RPMI7951 (cell line): ENCODE measurements around the gene POLD1. TPM values are rescaled to one million over a fixed set of nuclear protein-coding genes. Genes with fewer than 3 reads are reported as not detected.
"Not testable (repeated sequence)": the region's sequence is repeated elsewhere in the genome, so short reads cannot be mapped to it uniquely, and the experiment has no call there.

Experiments
- DNase-seq: peaks from one replicate; pipeline ENCODE4 v3.0.0-alpha.2; 2012; ENCODE audit warnings: low read depth
- total RNA-seq: library from RNA; depleted of rRNA; stranded (reverse); fragments of >200 nt; shearing (Covaris generic); gene quantifications from 2 replicates; pipeline ENCODE4 v1.2.3, GENCODE V29; 2014; rRNA removed

The POLD1 gene
- 38.6 and 42.7 TPM in 2 replicates for total RNA-seq

DNA sequence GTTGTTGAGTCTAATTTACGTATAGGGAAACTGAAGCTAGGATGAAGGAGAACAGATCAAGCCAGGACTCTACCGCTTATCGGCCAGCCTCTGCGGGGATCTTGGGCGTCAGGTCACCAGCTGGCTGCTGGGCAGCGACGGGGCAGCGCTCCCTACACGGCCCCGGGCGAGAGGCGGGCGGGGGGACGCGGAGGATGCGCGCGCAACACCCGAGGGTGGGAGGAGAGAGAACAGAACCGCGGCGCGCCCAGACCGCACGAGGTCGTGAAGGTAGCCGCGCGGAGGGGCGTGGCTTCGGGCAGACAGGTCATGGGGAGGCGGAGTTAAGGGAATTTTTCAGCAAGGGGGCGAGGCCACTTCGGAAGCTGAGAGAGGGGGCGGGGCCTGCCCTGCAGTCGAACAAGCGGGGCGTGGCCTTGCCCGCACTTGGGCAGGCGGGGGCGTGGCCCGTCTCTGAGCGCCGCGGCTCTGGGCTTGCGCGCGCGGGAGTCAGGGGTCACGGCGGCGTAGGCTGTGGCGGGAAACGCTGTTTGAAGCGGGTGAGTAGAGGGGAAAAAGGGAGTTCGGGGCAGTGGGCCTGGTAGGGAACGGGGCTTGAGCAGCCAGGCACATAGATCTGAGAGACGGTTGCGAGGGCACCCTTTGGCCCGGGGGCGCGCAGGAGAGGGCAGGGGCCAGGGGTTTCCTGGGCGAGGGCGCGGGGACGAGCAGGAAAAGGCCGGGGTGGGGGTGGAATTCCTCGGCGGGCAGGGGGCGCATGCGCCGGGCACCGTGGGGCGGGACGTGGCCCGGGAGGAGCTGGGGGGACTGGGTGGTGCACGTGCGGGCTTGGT, at the start of gene POLD1:
Gene POLD1 (plus strand): TSS at position 496 of the 833 bp plus-strand sequence. CDS start 14,505 bp downstream, outside the sequence.
- DNase-seq: peak; percentile 94

DNA sequence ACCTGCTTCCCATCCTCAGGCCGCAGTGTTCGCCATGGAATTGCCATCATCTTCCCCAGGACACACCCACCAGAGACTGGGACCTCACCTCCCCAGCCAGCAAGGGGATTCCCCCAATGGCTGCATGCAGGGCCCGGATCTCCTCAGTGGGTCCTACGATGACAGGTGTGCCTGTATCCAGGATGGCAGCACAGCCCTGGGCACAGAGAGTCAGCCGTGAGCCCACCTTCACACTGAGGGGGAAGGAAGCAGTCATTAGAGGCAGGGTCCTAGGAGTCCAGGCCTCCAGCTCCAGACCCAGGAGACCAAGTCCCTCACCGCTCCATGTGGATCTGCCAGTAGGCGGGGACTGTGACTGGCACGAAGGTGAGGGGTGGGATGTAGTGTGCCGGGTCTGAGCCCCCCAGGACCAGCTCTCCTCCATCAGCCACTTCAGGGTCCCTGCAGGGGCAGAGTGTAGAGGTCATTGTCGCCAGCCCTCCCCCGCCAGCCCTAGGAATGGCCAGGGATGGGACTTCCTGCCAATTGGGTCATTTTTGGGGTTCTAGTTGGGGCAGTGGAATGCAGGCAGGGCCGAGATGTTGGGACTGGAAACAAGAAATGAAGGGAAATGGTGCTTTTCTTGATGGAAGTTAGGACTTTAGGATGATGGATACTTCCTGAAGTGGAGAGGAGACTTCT, 49.3 kb upstream of the POLD1 start:
- no peak for DNase-seq

DNA sequence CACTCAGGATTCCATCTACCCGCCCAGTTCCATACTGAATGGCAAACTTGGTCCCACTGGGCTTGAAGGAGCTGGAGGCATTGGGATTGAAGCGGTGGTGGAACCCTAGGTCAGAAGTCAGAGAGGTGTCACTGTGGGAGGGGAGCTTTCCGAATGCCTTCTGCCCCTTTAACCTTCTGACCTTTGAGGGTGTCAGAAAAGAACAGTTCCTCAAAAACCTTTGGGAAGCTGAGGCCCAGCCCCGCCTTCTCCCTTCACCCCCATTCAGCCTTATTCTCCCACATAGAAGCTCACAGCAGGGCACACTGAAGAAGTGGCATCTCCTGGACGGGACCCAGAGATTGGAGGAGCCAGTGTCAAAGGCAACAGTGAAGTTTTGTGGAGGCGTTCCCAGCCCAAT, 47.1 kb upstream of the POLD1 start:
- not testable (repeated sequence) for DNase-seq

- no peak for DNase-seq
Measured at GRCh38 chr19:50340331-50340730, 43.8 kb upstream of the POLD1 start.

GRCh38 chr19:50341091-50341564, 43.0 kb upstream of the POLD1 start:
- DNase-seq: no peak

DNA sequence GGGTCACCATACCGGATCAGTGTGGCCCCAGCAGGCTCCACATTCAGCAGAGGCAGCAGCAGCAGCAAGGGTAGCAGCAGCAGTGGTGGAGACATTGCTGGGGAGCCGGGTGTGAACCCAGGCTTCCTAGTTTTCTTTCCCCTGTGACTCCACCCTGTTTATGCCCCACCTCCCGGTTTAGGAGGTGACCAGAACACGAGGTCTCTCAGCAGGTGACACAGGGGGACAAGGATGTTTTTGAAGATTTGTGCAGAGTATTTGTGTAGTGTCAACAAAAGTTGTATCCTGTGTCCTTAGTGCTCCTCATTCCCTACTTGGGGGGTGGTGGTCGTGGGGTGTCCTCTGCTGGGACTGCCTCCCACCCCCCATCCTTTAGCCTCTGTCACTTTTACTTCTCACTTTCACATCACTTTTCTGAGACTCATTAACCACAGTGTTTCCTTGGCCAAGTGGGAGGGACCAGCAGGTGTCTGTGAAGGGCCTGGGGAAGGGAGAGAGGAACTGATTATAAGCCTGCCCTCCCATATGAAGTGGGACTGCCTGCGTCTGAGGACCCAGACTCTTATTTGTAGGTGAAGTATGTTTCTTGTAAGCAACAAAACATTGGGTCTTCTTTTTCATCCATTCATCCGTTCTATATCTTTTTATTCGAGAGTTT, 39.4 kb upstream of the POLD1 start:
- no peak for DNase-seq

DNA sequence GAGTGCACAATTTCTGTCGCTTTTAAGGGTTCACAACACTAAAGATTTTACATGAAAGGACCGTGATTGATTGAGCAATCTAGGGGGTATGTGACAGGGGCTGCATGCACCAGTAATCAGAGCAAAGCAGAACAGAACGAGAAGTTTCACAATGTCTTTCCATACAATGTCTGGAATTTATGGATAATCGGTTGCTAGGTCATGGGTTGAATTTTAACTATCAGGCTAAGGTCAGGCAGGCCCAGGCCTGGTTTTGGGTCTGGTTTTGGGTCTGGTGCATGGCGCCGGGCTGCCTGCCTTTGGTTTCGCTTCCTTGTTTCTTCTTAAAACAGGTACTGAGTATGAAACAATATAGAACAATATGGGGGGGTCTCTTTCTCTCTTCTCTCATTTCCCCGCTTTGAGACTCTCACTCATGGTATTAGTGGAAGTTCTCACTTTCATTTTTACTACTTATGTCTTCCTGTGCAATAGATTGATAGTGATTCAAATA, 37.0 kb upstream of the POLD1 start:
- DNase-seq: not testable (repeated sequence)

GRCh38 chr19:50349277-50350057, 34.7 kb upstream of the POLD1 start:
- DNase-seq: no peak

- no peak for DNase-seq
Measured at GRCh38 chr19:50352242-50352641, 31.9 kb upstream of the POLD1 start.

DNA sequence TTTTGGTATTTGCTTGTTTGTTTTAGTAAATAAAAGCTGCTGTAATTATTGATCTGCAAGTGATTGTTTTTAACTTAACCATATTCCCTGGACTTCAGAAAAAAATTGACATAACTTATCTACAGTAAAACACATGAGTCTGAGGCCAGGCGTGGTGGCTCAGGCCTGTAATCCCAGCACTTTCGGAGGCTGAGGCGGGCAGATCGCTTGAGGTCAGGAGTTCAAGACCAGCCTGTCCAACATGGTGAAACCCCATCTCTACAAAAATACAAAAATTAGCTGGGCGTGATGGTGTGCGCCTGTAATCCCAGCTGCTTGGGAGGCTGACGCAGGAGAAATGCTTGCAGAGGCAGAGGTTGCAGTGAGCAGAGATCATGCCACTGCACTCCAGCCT, 30.7 kb upstream of the POLD1 start:
- DNase-seq: not testable (repeated sequence)

GRCh38 chr19:50356691-50357177, 27.4 kb upstream of the POLD1 start:
- DNase-seq: no peak

DNA sequence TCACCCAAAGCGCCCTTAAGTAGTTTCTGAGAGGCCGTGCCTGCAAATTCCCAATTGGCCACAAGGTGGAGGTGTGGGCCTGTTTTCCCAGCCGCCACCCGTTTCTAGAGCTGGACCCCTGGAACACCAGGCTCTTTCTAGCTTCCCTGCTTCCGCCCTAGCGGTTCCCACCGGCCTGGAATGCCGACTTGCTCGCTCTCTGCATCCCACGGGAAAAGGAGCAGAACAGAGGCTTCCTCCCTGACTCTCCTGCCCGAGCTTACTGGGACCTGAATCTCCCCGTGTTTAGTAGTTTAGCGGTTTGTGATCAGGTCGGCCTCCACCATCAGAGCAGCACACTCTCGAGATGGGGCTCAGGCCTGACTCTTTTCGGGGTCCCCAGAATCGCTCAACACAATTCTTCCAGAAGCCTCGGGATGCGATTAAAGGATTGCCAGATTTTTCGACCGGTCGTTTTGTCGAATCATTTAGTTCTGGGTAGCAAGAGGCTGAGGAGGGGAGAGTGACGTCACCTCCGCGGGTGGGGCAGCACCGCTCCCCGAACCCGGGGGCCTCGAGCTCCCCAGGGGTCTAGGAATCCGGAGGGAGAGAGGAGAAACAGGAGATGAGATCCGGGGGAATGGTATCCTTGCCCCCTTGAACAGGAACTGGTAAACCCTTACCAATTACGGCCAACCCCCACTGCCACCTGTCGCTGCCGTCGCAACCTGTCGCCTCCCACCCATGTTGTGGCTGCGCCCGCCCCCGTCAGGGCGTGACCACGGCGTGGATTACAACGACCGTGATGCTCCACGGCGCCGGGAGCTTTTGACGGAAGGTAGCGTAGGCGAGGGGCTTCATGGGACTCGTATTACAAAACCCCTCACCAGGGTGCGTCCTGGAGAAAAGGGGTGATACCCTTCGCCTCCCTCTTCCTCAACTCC, 26.7 kb upstream of the POLD1 start:
- peak; percentile 66 for DNase-seq

- DNase-seq: peak; percentile 50
Measured at GRCh38 chr19:50358483-50359327, 25.4 kb upstream of the POLD1 start.

DNA sequence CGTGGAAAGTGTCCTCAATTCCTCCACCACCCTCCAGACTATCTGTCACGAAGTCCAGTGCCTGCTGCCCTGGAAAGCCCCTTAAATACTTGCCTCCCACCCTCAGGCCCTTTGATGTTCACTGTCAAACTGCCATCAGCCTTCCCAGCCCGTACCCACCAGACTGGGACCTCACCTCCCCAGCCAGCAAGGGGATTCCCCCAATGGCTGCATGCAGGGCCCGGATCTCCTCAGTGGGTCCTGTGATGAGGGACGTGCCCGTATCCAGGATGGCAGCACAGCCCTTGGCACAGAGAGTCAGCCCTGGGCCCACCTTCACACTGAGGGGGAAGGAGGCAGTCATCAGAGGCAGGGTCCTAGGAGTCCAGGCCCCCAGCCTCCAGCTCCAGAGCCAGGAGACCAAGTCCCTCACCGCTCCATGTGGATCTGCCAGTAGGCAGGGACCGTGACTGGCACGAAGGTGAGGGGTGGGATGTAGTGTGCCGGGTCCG, 24.8 kb upstream of the POLD1 start:
- no peak for DNase-seq

DNA sequence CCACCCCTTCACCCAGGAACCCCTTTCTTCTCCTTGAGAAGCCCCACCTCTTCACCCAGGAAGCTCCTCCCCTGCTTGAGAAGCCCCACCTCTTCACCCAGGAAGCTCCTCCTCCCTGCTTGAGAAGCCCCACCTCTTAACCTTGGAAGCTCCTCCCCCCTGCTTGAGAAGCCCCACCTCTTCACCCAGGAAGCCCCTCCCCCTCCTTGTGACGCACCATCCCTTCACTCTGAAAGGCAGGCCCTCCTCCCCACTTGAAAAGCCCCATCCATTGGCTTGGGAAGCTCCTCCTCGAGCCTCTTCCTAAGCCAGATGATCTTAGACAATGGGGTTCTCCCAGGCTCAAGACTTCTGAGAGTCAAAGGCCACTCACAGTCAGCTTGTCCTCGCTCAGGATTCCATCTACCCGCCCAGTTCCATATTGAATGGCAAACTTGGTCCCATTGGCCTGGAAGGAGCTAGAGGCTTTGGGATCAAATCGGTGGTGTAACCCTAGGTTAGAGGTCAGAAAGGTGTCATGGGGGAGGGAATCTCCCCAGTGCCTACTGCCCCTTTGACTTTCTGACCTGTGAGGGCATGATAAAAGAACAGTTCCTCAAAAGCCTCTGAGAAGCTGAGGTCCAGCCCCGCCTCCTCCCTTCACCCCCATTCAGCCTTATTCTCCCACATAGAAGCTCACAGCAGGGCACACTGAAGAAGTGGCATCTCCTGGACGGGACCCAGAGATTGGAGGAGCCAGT, 22.7 kb upstream of the POLD1 start:
- DNase-seq: no peak

DNA sequence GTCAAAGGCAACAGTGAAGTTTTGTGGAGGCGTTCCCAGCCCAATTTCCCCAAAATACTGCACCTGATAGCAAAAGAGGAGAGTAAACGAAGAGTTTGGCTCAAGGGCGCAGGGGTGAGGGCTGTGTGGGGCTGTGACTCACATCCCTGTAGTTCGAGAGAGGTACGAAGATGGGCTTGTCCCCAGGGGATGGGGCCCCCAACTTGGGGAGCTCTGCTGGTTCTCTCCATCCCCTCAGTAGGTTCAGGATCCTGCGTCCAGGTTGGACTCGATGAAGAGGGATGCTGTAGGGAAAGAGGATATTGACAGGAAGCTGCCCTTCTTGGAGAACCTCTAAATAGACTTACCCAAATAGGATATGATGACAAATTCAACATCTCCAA, 22.1 kb upstream of the POLD1 start:
- no peak for DNase-seq

GRCh38 chr19:50362656-50363424, 21.3 kb upstream of the POLD1 start:
- DNase-seq: no peak
